ENCODE data around the gene COX6B2. TPM values are rescaled to one million over a fixed set of nuclear protein-coding genes. Genes with fewer than 3 reads are reported as not detected.

COX6B2 gene
- total RNA-seq, 1 donor from 2014 or later, result 0.31 TPM

DNA sequence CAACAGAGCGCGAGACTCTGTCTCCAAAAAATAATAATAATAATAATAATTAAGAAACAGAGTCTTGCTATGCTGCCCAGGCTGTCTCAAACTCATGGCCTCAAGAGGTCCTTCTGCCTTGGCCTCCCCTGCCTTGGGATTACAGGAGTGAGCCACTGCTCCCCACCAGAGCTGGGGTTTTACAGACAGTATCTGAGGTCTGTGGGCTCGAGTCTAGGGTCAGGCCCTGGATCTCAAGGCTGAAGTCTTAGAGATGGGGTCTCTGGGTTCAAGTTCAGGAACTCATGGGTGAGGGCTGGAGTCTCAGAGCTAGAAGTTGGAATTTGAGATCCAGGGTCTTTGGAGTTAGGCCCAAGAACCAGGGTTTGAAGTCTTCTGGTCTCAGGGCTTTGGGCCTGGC lies 12.3 kb upstream of the COX6B2 start:
- DNase-seq (ENCODE audit: low spot score), result no peak
- intact Hi-C loops (cut with DNase I), result no loop called here
- ATAC-seq, result no peak

DNA sequence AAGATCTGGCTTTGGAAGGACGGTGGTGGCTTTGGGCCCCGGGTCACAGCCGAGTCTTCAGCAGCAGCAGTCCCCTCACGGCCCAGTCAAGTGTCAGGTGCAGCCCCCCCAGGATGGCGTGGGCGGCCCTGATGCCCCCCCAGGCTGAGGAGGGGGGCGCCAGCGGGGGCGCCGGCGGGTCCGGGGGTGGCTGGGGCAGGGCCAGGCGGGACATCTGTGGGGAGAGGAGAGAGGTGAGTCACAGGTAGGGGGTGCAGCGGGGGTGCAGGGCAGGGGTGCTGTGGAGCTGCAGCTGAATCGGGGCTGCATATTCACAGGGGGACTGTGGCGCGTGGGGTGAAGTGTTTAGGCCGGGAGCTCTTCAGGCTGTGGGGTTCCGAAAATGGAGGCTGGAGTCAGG lies 11.4 kb upstream of the COX6B2 start:
- DNase-seq (ENCODE audit: low spot score) (no peak), ATAC-seq (no peak)

DNA sequence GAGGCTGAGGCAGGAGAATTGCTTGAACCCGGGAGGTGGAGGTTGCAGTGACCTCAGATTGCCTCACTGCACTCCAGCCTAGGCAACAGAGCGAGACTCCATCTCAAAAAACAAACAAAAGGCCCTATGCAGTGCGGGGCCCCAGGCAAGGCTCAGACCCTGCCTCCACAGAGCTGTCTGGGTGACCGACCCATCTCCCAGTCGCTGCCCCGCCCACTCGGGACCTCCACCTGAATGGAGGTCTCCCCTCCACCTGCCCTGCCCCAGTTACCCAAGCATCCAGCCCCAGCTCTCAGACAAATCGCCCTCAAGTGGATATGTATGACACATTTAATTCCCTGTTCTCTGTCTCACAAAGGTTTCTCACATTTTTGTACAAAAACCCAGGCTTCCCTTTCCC lies 10.7 kb upstream of the COX6B2 start:
- intact Hi-C loops (cut with DNase I), result no loop called here
- DNase-seq (ENCODE audit: low spot score) (no peak), ATAC-seq (no peak)

More for the DNA sequence above, 11.4 kb upstream of the COX6B2 start:
- intact Hi-C loops (cut with DNase I), result no loop called here

DNA sequence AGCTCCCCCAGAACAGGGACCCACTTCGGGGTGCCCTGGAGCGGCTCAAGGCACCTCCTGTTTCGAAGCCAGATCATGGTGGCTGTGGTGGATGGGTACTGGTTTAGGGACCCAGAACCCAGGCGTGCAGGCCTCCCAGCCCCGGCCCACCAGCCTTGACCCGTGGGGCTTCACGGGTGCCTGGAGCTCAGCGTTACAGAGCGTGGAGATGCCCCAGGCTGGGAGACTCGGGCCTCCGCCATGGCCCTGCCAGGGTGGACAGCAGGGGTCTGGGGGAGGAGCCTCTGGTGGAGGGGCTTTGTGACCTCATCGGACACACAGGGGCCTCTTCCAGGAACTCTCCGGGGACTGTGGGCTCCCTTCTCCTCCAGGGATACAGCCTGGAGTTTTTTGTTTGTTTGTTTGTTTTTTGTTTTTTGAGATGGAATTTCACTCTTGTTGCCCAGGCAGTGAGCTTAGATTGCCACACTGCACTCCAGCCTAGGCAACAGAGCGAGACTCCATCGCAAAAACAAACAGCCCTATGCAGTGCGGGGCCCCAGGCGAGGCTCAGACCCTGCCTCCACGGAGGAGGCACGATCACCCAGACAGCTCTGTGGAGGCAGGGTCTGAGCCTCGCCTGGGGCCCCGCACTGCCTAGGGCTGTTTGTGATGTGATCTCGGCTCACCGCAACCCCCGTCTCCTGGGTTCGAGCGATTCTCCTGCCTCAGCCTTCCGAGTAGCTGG lies 8.6 kb upstream of the COX6B2 start, which contains the start of gene GARIN5B:
TSS of gene GARIN5B (minus strand) at position 271 of the 727 bp plus-strand sequence. CDS start at position 77, 194 bp downstream.
- ATAC-seq, result no peak
- intact Hi-C loops (cut with DNase I), result no loop called here
- DNase-seq (ENCODE audit: low spot score), result no peak

DNA sequence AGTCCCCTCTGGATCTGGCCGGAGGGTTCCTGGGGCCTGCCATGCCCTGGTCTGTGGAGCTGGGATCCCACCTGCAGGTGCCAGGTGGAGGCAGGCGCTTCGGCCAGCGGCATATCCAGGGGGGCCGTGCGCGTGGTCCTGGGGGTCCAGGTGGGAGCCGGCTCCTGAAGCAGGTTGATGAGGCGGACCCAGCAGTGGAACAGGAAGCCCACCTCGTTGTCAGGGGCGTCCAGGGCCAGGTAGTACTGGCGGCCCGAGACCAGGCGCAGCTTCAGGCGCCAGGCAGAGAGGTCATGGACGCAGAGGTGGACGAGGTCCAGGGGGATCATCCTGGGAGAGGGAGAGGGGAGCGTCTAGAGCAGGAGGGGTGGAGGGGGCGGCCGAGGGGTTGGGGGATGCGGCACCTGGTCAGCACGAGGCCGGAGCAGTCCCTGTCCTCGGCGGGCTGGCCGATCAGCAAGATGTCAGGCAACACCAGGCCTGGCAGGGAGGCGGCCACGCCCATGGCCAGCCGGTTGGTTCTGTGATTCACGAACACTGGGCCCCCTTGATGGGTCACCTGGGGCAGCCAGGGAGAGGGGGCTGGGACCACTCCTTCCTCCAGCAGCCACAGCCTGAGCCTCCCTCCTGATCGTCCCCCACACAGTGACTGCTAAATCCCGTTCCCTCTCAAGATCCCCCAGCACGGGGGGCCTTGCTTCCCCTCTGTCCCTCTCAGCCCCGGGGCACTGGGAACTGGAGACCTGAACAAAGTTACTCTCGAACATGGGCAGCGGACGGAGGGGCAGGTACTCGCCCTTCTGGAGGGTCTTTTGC lies 7.9 kb upstream of the COX6B2 start:
- DNase-seq (ENCODE audit: low spot score) (no peak), ATAC-seq (no peak)
- intact Hi-C loops (cut with DNase I), result no loop called here

DNA sequence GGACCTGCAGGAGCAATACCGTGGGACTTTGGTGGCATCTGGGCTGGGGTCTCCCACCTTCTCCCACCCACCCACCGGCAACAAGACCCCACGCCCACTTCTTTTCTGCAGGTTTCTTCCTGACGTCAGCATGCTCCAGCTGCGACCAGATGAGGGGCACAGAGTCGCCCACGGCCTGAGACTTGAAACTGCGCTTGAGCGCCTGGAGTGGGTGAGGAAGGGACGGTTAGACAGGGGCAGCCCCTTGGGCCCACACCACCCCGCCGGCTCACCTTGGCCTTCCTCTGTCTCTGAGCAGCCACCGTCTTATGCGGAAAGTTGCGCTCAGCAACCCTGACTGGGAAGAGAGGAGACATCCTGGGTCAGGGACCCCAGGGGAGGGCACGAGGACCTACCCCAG lies 6.4 kb upstream of the COX6B2 start:
- no peak for ATAC-seq
- DNase-seq (ENCODE audit: low spot score), result no peak
- intact Hi-C loops (cut with DNase I), result no loop called here

DNA sequence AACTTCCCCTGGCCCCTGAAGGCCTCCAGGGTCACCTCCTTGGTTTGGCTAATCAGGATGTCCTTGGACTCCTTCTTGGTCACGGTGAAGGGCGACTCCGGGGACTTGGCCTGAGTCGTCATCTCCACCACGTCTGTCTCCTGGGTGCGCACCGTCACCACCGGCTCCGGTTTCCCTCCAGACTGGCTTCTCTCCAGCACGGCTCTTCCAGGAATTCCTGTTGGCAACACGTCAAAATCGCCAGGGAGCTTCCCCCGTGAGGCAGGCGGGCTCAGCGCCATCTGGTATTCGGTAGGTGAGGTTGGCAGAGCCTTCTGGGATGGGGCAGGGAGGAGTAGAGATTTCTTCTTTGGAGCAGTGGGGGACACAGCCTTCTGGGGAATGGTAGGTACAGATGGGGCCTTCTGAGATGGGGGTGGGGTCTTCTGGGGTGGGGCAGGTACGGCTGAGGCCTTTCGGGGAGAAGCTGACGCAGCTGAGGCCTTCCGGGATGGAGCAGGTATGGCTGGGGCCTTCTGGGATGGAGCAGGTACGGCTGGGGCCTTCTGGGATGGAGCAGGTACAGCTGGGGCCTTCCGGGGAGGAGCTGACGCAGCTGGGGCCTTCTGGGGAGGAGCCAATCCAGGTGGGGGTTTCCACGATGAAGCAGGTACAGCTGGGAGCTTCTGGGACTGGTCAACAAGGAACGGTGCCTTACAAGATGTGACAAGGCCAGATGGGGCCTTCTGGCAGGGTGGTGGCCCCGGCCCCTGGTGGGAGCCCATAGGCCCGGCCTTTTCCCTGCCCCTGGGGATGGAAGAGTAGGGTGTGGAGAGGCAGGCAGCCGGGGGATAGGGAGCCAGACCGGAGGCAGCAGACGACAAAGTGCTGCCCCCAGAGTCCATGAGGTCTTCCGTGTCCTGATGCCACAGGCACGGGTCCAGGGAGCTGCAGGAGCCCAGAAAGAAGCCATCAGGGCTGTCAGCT lies 4.7 kb upstream of the COX6B2 start:
- intact Hi-C loops (cut with DNase I), result no loop called here
- DNase-seq (ENCODE audit: low spot score), result no peak

DNA sequence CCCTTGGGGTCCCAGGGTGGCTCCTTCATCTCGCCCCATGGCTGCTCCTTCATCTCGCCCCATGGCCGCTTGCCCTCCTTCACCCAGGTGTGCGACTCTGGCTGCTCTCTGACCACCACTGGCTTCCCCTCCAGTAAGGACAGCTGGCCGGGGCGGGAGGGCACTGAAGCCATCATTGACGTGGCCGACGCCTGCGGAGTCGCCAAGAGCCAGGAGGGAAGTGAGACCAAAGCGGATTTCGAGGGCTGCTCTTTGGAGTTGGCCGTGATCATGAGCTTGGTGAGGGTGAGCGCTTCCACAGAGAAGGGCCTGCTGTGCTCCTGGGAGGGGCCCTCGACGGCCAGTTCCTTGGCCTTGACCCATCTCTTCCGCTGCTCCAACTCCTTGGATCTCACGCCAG lies 4.0 kb upstream of the COX6B2 start:
- intact Hi-C loops (cut with DNase I), result no loop called here
- DNase-seq (ENCODE audit: low spot score) (no peak), ATAC-seq (no peak)

More for the DNA sequence above, 4.7 kb upstream of the COX6B2 start:
- no peak for ATAC-seq

DNA sequence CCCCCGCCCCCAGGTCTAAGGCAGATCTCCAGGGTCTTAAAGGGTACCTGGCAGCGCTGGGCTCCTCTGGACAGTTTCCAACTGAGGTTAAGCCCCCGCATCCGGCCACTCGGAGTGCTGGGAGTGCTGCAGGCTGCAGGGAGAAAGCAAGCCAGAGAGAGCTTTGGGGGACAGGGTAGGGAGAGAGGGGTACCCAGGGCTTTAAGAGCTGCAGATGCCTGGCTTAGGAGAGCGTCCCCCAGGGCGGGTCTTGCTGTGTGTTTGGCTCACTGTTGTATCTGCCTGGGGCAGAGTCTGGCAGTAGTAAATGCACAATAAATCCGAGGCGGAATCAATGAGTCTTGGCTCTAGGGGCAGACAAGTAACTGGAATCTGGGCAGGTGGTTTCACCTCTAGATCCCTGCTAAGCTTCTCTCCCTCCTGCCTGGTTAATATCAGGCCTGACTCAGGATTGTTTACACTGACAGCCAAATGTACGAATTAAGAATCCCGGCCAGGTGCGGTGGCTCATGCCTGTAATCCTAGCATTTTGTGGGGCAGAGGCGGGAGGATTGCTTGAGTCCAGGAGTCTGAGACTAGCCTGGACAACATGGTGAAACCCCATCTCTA lies 798 bp upstream of the COX6B2 start:
- intact Hi-C loops (cut with DNase I), result no loop called here
- DNase-seq (ENCODE audit: low spot score), result no peak
- ATAC-seq, result no peak

DNA sequence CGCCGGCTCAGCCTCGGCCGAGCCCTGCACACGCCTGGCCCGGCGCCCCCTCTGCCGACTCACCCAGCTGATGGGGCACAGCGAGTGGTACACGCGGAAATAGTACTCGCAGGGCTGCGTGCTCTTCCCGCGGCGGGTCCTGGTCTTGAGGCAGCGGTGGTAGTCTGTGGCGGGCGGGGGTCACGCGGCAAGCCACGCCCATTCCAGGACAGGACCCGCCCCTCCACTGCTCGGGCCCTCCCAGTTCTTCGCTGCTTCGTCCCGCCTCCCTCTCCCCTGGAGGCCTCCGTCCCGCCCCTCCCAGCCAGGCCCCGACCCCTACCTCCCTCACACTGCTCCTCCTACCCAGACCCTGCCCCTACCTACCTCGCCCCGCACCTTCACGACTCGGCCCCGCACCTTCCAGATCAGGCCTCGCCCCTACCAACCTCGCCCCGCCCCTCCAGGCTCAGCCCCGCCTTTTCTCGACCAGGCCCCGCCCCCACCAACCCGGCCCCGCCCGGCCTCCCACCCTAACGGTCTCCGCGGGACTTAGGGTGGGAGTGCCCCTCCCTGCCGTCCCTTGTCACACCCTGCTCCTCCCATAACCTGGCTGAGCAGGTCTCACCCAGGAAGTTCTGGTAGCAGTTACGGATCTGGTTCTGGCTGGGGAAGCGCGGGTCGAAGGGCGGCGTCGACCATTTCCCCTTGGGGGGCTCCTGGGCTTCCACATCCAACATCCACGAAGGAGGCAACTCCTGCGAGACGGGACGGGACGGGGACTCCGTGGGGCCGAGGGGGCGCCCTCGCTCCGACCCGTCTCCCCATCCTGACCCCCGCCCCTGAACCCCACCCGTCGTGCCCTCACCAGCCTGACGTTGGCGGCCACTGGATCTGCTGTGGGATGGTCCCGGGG lies 469 bp downstream of the COX6B2 start:
- intact Hi-C loops (cut with DNase I), result no loop called here
- DNase-seq (ENCODE audit: low spot score) (peak; percentile 78), ATAC-seq (peak; percentile 89)

DNA sequence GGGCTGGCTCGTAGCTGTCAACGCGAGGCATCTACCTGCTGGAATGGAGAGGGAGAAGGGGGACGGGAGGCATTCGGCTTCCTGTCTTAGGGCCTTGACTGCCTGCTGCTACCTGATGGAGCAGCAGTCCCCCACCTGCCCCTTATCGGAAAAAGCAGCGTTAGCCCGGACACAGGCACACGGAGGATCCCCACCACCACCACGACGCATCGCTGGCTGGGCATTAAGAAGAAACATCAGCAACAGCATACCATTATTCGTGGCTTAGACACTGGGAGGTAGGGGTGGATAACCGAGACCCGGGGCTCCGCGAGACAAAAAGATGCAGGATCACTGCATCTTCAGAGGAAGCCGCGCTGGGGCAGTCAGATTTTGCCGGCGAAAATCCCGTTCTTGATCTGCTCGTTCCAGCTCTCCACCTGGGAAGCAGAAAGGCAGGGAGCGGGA lies 1.1 kb downstream of the COX6B2 start:
- no peak for ATAC-seq
- intact Hi-C loops (cut with DNase I), result no loop called here
- DNase-seq (ENCODE audit: low spot score), result no peak

DNA sequence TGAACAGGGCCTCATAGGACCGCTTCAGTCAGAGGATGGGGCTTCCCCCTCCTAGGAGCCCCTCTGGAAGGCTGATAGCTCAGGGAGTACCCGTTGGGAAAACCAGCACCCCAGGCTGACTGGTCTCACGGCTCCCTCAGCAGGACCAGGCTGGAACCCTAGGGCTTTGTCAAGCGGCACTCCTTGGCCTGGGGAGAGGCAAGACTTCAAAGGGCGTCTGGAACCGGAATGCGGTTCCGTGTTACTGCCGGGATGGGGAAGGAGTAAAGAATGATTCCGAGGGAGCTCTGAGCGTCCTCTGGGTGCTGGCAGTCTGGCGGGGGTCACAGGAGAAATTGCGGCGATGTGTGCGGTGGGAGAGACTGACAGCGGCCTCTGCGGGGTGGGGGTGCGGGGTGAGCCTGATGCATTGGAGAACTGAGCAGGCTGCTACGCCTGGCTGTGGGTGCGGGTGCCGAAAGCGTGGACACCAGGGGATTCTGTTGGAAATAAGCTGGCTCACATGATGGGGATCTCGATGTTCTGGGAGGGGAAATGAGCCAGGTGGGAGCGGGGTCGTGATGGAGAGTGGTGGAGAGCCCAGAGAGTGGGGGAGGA lies 1.9 kb downstream of the COX6B2 start:
- intact Hi-C loops (cut with DNase I), result no loop called here
- DNase-seq (ENCODE audit: low spot score) (no peak), ATAC-seq (no peak)

DNA sequence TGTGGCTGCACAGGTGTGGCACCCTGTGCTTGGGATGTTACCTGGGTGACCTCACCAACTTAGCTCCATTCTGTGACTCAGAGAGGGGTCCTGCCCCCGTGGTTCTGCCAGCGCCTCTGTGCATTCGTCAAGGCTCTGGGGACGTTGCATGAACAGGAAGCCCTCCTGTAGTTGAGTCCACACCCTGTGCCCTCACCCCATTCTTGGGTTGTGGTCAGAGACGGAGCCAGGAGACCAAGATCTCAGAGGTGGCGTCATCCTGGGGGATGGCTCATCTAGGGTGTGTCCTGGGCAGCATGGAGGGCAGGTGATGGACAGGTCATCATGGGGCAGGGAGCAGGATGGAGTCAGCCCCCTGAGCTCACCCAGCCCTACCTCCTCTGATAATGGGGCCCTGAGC lies 2.5 kb downstream of the COX6B2 start:
- DNase-seq (ENCODE audit: low spot score), result no peak
- intact Hi-C loops (cut with DNase I), result no loop called here
- ATAC-seq, result no peak

DNA sequence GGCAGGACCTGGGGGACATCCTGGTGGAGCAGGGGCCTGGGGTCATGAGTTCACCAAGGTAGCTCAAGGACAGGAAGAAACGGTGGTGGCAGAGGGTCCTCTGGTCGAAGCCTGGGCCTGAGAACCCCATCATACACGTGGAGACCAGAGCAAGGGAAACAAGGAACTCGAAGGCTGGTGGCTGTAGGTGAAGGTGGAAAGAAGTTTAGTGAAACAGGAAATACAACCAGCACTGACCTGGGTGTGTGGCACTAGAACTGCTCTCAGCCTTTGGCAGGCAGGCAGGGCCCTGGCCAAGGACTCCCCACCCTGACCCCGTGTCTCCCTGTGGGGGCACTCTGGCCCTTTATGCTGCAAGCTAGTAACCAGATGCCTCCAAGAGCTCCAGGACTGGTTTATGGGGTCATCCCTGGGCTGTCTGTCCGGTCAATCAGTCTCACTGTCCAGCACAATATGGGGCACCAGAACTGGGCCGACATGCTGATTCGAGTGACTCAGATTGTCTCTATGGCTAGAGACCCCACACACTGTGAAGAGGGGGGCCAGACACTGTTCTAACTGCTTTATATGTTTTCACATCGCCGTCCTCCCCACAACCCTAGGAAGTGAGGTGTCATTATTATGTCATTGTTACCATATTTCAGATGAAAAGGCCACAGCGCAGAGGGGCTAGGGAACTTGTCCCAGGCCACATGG lies 3.8 kb downstream of the COX6B2 start:
- no peak for ATAC-seq
- intact Hi-C loops (cut with DNase I), result no loop called here
- no peak for DNase-seq (ENCODE audit: low spot score)

DNA sequence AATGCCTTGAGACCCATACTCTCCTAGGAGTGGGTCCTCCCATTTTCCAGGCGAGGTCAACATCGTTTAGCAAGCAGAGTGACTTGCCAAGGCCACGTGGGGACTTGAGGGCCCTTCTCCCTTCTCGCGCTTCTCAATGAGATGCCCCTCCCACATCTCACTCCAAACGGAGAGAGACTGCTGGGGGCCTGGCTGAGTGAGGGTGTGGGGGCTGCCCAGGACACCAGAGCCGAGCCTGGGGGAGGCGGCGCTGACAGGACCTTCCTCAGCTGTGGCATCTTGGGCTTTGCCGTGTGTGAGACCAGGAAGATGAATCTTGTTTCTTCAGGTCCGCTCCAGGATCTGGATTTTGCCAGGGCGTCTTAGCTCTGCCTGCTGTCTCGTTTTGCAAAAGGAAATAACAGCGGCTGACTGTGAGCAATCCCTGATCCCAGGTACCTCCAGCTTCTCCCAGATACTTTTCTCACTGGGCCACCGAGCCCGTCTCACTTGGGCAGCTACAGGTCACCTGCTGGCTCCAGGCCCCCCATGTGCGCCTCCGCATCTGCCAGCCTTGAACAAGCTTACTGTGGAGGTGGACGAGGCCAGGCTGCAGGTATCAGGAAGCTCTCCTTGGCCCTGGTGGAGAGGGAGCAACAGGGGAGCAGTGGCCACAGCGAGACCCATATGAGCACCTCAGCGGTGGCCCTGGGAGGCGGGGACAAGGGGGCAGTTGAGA lies 6.0 kb downstream of the COX6B2 start:
- ATAC-seq, result no peak
- intact Hi-C loops (cut with DNase I), result no loop called here
- DNase-seq (ENCODE audit: low spot score), result no peak

DNA sequence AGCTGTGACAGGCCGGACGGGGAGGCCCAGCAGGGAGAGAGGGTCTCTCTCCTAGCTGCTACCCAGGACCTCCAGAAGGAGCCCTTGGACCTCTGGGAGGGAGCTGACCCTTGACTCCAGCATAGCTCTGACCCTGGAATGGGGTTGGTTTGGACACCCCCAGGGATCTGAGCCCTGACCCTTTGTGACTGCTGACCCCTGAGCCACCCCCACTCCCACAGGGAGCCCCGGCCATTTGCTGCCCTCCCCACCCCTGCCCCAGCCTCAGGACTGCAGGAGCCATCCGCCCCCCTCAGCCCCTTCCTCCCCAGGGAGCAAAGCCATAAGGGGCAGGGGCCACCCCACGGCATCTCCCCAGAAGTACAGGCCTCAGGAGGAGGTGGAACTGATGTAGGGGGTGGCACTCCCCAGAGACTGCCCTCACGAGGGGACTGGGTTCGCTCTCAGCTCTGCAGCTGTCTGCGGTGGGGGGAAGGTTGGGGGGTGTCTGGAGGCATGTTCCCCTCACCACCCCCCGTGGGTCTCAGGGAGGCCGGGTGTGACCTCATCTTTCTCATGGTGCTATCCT lies 7.0 kb downstream of the COX6B2 start:
- ATAC-seq, result no peak
- DNase-seq (ENCODE audit: low spot score), result no peak
- intact Hi-C loops (cut with DNase I), result no loop called here
